CD4-positive, alpha-beta T cell treated with Interleukin-6 for 4 hours (primary cell): ENCODE results near the gene MYG1.

Experiments used
- DNase-seq: peaks from one replicate; pipeline ENCODE4 v3.0.0-alpha.2; 2020; ENCODE audit warnings: mixed read lengths

Gene MYG1, protein sequence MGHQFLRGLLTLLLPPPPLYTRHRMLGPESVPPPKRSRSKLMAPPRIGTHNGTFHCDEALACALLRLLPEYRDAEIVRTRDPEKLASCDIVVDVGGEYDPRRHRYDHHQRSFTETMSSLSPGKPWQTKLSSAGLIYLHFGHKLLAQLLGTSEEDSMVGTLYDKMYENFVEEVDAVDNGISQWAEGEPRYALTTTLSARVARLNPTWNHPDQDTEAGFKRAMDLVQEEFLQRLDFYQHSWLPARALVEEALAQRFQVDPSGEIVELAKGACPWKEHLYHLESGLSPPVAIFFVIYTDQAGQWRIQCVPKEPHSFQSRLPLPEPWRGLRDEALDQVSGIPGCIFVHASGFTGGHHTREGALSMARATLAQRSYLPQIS

DNA sequence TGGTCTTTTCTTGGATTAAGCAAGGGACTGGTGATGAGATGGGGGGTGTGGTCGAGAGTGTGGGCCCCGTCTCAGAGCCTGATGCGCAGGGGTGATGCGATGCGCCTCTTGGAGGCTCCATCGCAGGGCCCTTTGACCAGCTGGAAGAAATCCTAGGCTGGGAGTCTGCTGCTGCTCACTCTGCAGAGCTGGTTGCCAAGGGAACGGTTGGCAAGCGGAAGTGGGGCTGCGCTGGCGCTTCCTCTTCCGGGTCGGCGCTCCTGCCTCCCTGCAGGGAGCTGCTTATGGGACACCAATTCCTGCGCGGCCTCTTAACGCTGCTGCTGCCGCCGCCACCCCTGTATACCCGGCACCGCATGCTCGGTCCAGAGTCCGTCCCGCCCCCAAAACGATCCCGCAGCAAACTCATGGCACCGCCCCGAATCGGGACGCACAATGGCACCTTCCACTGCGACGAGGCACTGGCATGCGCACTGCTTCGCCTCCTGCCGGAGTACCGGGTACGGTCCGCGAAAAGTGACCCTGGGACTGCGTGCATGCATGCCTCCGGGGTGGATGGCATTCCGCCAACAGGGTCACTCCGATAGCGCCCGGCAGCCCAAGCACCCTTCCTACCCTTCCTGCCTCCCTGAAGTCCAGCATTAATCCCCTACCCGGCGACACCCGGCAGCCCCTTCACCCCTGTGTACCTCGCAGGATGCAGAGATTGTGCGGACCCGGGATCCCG is at the start of gene MYG1:
MYG1 (plus strand) TSS at position 242 of the 727 bp plus-strand sequence; CDS start at position 285, 43 bp downstream.
- DNase-seq = peak; percentile 89

DNA sequence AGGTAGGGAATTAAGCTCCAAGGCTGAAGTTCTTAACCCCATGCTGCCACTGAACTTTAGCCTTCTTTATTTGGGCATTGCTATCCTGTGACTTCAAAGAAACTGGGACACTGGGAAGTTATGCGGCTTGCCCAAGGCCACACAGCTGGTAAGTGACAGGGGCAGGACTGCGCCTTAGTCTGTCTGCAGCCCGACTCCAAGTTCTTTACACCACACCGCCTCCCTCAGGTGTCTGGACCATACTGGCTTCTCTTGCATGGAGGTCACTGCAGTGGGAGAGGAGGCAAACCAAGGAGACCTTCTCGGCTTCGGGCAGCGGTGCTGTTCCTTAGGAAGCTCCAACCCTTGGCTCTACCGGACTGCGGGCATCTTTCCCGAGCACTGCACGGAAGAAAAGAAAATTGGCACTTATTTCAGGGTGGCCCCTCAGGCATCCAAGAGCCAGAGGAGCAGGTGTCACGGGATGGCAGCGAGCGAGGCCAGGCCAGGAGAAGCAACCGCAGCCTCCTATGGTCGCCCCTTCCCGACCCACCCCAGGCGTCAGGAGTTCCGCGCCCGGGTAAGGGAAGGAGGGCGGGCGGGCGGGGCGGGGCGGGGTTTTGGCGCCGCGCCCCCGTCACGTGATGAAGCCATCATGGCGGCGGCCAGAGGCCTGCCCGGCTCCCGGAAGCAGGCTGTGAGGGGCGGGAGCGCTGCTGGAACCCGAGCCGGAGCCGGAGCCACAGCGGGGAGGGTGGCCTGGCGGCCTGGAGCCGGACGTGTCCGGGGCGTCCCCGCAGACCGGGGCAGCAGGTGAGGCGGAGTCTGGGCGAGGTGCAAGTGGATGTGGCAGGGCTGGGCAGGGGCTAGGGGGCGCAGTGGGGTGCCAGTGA is 47.8 kb upstream of the MYG1 start:
- DNase-seq = peak; percentile 83

DNA sequence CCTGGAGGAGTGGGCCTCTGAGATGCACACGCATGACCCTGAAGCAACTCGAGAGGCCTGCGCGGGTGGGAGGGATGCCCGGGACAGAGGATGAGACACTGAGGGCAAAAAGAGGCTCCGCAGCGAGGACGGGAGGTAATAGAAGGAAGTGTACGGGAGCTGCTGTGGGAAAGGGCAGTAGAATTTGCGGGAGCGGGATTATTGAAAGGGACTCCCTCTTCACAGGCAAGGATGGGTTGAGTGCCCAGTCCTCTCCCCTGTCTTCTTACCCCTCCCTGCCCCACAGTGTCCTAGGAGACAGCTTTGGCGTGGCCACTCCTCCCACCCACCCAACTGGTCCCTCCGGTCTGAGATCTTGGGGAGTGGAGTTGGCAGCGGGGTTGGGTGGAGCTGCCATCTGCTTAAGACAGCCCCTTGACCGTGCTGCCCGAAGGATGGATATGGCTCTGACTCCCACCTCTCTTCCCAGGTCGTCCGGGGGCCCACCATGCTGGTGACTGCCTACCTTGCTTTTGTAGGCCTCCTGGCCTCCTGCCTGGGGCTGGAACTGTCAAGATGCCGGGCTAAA is 47.1 kb upstream of the MYG1 start:
- DNase-seq = no peak

DNA sequence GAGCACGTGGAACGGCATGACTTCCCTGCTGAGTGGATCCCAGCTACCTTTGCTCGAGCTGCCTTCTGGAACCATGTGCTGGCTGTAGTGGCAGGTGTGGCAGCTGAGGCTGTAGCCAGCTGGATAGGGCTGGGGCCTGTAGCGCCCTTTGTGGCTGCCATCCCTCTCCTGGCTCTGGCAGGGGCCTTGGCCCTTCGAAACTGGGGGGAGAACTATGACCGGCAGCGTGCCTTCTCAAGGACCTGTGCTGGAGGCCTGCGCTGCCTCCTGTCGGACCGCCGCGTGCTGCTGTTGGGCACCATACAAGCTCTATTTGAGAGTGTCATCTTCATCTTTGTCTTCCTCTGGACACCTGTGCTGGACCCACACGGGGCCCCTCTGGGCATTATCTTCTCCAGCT is 46.2 kb upstream of the MYG1 start:
- no peak for DNase-seq

DNA sequence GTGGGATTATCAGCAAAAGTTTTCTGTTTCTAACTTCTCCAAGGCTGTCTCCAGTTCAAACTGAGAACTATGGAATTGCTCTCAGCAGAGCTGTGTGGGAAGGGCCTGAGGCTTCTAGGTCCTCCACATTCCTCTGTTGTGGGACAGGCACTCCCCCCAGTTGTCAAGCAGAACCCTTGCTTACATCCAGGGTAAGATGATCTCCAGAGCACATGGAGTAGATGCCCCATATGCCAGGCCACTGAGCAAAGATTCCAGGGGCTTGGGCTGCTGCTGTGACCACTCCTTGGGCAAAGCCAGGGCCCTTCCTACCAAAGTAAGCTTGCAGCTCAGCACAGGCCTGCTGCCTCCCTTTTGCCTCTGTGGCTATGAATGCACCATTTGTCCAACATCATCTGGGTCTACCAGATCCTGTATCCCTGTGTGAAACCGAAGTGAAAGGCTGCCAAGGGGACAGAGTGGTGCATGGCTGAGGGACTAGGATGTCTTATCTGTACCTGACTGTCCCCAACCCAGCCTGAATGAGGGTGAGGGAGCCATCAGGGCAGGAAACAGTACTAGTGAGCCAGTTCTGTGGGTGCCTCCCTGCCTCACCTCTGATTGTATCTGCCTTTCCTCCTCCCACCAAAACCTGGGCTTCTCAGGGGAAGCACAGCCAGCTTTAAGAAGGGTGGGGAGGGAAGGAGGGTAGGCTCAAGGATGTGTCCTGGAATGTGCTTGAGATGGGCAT is 44.5 kb upstream of the MYG1 start:
- no peak for DNase-seq

DNA sequence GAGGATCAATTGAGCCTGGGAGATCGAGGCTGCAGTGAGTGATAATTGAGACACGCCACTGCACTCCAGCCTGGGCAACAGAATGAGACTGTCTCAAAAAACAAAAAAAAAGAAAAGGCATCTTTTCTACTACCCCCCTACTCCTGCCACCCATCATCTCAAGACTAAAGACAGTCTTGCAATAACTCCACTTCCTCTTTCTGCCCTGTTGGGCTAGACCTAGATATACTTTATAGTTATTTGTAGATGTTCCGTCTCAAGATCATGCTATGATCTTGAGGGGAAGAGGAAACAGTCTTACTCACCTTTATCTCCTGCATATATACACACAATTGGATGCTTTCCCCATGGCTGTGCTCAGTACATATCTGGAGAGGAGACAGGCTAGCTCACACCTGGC is 43.5 kb upstream of the MYG1 start:
- DNase-seq = no peak

DNA sequence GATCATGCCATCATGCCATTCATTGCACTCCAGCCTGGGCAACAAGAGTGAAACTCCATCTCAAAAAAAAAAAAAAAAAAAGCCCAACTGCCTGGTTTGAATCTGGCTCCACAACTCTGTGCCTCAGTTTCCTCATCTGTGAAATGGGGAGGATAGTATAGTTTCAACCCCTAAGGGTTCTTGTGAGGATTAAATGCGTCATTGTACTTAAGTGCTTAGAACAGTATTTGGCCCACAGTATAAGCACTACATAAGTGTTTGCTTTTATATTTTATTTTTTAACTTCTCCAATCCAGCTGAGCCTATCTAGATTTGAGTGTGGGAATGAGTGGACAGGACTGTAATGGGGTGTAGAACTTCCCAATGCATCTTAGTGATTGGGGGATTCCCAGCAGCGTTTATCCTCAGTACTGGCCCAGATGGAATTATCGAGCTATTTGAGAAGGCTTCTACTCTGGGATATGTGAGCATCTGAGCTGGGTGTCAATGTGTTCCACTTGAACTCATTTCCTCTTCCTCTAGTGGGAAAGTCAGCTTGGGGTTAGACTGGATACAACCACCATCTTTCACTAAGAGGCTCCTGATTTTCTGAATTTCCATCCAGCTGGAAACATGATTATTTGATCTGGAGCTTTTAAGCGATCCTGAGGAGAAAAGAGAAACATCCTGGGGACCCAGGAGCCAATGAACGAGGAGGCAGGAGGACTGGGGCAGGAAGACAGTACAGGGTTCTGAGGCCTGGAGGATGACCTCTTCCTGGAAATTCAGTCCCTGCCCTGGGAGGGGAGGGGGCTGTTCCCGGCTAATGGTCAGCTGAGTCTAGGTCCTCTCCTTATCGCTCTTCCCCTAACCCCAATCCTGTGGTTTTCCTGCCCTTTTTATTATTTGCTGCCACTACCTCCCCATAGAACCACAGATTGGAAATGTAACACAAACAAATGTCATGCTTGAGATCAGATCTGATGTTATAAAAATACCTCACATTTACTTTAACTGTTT is 40.7 kb upstream of the MYG1 start:
- DNase-seq = no peak

DNA sequence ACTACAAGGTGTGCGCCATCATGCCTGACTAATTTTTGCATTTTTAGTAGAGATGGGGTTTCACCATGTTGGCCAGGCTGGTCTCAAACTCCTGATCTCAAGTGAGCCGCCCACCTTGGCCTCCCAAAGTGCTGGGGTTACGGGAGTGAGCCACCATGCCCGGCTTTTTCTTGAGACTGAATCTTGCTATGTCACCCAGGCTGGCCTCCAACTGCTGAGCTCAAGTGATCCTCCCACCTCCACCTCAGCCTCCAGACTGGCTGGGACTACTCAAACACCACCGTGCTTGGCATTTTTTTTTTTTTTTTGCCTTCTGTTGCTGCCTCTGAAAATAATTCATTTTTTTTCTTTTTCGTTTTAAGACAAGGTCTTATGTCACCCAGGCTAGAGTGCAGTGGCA is 39.6 kb upstream of the MYG1 start:
- no peak for DNase-seq

DNA sequence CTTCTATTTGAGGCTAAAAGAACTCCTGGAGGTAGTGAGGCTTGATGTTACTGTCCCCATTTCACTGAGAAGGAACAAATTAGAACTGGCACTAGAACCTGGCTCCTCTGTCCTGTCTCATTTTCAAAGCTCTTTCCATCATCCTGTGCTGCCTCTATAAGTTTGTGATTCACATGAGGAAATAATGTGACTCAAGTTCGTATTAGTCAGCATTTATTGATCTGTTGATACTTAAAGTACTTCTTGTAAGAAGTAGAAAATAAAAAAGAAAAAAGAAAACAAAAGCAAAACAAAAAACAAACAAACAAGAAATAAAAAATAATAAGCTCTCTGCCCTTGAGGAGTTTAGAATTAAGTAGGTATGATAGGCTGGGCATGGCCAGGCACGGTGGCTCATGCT is 33.7 kb upstream of the MYG1 start:
- no peak for DNase-seq

DNA sequence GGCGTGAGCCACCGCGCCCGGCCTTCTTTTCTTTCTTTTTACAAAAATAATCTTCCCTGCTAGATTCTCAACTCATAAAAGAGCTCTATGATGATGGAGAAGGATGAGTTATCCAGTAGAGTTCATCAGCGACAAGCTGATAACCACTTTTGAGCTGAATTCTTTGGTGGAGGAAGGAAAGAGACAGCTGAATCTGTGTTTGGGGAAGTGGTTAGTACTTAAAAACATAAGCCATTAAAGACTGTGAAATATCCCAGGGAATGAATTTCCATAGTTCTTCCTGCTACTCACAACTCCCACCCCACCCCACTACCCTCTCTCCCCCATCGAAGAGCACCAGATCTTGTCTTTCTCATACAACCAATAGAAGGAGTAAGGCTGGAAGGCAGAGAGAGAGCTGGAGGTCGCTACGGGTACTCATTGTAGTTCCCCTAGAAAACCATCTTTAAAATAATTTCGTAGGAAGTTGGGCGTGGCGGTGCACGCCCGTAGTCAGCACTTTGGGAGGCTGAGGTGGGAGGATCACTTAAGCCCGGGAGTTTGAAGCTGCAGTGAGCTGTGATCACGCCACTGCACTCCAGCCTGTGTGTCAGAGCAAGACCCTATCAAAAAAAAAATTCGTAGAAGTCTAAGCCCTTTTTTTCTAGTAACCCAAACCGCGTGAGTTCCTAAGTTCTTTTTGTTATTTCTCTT is 32.0 kb upstream of the MYG1 start:
- DNase-seq = peak; percentile 30

DNA sequence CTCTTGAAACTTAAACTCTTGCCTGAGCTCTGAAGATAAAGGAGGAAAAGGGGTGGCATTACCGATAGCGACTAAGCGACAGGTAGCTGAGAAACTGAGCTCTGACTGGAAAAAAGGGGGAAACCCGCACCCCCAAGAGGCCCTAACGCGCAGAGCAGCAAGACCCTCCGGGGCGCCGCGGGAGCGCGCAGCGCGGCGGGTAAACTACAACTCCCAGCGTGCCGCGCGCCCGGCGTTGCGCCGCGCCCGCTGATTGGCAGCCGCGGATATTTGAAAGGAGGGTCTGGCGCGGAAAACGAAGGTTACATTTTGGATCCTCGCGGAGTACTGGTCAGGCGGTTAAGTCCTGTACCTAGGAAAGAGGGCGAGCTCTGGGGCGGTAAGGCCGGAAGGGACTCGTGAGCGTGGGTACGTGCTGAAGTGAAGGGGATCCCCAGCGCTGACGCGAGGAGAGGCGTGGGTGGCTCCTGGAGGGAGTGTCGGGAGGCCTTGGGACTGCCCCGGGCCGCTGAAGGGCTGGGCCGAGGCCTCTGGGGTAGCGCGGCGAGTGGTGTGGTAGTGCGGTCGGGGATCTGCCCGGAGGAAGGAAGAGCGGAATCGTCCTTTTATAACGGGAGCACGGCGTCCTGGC is 31.4 kb upstream of the MYG1 start, which contains the start of gene ESPL1:
ESPL1 (plus strand) TSS at position 301 of the 631 bp plus-strand sequence. CDS start 468 bp downstream, outside the sequence.
- peak; percentile 84 for DNase-seq

DNA sequence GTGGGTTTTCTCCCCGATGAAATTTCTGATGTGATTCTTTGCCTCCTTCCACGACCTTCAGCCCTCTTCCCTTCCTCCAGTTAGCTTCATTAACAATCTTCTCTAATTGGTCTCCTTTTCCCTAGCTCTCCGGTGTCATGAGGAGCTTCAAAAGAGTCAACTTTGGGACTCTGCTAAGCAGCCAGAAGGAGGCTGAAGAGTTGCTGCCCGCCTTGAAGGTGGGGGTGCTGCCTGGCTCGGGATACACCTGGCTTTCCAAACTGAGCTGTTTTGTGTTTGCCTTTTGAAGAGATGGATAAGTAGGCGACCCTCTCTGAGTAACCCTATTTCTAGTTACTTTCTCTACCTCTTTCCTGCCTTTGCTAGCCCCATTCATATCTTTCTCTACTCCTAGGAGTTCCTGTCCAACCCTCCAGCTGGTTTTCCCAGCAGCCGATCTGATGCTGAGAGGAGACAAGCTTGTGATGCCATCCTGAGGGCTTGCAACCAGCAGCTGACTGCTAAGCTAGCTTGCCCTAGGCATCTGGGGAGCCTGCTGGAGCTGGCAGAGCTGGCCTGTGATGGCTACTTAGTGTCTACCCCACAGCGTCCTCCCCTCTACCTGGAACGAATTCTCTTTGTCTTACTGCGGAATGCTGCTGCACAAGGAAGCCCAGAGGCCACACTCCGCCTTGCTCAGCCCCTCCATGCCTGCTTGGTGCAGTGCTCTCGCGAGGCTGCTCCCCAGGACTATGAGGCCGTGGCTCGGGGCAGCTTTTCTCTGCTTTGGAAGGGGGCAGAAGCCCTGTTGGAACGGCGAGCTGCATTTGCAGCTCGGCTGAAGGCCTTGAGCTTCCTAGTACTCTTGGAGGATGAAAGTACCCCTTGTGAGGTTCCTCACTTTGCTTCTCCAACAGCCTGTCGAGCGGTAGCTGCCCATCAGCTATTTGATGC is 30.6 kb upstream of the MYG1 start:
- no peak for DNase-seq

DNA sequence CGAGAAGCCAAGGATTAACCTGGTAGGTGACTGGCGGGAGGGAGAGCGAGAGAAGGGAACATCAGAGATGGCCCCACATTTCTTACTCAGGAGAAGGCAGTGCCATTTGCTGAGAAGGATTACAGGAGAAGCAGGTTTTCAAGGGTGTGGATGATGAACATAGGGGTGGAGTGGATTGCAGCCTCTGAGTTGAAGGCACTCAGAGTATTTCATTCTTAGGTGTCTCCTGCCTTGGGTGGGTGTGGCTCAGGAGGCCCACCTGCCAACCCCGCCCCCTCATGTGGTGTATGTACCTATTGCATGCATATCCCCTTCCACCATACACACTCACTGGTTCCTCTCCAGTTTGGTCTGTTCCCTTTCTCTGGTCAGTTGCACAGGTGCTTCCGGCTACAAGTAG is 25.1 kb upstream of the MYG1 start:
- DNase-seq = no peak

DNA sequence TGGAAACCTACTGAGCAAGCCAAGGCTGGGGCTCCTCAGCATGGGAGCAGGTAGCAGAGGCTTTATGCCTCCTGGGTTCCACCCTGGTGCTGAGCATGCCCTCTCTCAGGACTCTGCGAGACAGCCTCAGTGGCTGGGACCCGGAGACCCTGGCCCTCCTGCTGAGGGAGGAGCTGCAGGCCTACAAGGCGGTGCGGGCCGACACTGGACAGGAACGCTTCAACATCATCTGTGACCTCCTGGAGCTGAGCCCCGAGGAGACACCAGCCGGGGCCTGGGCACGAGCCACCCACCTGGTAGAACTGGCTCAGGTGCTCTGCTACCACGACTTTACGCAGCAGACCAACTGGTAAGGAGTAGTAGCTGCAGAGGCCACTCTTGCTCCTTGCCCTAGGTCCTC is 23.0 kb upstream of the MYG1 start:
- no peak for DNase-seq

DNA sequence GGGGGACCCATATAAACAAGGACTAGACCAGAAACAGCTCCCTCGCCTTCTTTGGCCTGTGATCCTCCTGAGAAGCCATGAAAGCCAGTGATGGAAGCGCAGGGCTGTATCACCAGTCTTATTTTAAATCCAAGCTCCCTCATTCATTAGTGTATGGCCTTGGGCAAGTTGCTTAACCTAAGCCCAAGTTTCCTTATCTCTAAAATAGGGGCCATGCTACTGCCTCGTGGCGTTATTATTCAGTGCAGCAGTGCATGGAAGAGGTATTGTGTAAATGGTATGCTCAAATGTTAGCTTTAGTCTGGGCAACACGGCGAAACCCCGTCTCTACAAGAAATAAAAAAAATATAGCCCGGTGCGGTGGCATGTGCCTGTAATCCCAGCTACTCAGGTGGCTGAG is 21.5 kb upstream of the MYG1 start:
- DNase-seq = no peak

DNA sequence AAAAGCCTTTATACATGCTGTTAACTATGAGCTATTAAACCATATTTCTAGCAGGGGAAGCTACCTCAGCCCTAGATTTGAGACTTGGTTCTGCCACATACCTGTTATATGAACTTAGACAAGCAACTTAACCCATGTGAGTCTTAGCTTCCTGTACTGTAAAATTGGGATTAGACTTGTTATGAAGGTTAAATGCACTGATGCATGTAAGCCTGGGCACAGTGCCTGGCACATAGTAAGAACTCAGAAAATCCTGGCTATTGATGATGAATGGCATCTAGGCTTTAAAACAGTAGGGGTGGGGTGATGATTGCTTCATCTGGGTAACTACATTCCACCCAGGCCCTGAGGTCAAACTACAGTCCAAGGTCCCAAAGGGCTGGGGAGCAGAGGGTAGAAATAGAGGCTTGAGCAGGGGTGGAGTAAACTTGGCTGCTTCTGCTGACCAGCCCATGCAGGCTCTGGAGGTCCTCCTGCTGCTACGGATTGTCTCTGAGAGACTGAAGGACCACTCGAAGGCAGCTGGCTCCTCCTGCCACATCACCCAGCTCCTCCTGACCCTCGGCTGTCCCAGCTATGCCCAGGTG is 20.1 kb upstream of the MYG1 start:
- no peak for DNase-seq

DNA sequence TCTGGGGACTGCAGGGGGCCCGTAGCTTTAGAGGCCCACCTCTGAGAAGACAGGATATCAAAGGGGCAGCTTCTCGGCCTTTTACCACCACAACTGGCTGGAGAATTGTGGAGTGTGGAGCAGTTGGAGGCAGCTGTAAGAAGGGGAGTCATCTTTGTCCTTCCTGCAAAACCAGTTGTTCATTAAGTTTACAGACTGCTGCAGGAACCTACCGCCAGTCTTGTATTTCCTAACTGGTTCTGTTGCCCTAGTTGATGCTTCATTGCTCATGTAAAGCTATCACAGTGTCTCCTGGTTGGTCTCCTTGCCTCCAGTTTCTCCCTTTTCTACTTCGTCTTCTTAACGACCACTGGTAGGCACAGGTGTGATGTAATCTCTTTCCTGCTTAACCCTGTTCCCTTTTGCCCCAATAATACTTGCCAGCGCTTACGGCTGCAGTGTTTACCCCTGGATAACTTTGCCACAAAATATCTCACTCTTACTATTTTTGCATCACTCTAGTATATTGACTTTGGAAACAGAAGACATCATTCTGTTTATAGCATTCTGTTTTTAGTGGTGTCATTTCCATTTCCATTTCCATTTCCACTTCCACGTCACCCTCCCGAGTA is 19.5 kb upstream of the MYG1 start:
- DNase-seq = no peak

DNA sequence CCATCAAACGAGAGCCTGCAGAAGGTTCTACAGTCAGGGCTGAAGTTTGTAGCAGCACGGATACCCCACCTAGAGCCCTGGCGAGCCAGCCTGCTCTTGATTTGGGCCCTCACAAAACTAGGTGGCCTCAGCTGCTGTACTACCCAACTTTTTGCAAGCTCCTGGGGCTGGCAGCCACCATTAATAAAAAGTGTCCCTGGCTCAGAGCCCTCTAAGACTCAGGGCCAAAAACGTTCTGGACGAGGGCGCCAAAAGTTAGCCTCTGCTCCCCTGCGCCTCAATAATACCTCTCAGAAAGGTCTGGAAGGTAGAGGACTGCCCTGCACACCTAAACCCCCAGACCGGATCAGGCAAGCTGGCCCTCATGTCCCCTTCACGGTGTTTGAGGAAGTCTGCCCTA is 13.0 kb upstream of the MYG1 start:
- no peak for DNase-seq
